ENCODE results near the gene CDH15.

Gene CDH15

DNA sequence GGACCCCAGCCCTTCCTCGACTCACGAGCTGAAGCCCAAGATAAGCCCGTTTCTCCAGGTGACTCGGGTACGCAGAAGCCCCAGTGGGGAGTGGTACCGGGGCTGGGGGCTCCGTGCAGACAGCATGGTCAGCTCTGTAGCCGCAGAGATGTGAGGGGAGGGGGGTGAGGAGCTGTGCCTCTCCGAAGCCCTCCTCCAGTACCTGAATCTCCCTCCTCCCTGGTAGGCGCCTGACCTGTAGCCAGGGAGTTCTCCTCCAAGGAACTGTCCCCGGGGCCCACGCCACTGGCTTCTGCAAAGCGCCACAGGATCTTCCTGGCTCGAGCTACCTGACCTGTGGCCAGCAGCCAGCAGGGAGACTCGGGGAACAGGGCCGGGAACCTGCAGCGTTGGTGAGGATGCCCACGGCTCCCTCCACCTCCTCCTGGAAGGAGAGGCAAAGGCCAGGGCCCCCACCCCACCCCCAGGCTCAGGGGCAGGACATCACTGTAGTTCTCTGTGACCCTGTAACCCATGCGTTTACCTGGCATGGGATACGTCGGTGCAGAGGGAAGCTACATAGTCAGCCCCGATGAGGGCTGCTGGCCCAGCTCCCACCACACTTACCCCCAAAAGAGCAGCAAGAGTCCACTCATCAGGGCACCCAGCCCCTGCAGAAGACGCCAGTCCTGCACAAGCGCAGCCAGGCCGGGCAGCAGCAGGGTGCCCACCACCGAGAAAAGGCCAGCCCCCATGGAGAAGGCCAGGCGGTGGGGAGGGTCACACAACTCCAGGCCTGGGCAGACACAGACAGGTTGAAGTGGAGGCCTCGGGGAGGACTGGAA lies 27.1 kb downstream of the CDH15 start:
- in situ Hi-C loops (cut with MboI; ENCODE audit: low sequenced_read_pairs, unreplicated experiment), result no loop called here
- no peak for DNase-seq (ENCODE audit: low spot score)
- TF ChIP-seq, protein P1, sequence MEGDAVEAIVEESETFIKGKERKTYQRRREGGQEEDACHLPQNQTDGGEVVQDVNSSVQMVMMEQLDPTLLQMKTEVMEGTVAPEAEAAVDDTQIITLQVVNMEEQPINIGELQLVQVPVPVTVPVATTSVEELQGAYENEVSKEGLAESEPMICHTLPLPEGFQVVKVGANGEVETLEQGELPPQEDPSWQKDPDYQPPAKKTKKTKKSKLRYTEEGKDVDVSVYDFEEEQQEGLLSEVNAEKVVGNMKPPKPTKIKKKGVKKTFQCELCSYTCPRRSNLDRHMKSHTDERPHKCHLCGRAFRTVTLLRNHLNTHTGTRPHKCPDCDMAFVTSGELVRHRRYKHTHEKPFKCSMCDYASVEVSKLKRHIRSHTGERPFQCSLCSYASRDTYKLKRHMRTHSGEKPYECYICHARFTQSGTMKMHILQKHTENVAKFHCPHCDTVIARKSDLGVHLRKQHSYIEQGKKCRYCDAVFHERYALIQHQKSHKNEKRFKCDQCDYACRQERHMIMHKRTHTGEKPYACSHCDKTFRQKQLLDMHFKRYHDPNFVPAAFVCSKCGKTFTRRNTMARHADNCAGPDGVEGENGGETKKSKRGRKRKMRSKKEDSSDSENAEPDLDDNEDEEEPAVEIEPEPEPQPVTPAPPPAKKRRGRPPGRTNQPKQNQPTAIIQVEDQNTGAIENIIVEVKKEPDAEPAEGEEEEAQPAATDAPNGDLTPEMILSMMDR (IDR thresholded peaks at IDR 0.05; ENCODE audit: borderline replicate concordance, control extremely low read depth, extremely low read depth, insufficient read depth, missing control alignments), result no peak

DNA sequence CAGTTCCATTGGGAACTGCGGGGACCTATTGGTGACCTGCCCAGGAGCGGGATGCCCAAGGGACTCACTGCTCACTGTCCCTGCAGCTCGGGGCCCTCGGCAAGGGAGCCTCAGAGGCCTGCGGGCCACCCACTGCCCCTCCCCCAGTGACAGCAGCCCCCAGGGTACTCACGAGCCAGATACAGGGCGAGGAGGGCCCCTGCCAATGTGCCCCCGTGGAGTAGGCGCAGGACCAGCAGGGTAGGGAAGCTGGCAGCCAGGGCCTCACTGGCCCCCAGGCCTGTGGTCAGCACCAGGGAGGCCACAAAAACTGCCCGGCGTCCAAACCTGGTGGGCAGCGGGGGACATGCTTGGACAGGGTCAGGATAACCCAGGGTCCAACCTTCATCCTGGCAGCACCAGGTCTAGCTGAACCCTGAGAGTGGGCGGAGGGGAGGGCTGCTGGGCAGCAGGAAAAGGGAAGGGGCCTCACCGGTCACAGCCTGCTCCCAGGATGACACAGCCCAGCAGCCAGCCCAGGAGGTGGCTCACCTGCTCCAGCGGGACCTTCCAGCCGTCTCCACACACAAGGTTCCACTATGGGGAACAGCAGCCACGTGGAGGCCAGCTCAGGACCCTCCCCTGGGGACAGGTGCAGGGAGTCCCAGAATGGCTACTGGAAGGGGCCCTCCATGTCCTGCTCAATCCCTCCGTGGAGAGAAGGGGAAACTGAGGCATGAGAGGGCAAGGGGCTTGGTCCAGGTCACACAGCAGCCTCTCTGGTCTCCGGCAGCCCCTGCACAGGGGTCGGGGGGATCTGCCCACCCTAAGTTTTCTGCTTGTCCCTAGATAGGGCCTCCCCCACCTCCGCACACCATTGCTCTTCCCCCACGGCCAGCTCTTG lies 27.9 kb downstream of the CDH15 start:
- no peak for DNase-seq (ENCODE audit: low spot score)
- TF ChIP-seq, protein P1 (IDR thresholded peaks at IDR 0.05; ENCODE audit: borderline replicate concordance, control extremely low read depth, extremely low read depth, insufficient read depth, missing control alignments), result no peak
- in situ Hi-C loops (cut with MboI; ENCODE audit: low sequenced_read_pairs, unreplicated experiment), result no loop called here

DNA sequence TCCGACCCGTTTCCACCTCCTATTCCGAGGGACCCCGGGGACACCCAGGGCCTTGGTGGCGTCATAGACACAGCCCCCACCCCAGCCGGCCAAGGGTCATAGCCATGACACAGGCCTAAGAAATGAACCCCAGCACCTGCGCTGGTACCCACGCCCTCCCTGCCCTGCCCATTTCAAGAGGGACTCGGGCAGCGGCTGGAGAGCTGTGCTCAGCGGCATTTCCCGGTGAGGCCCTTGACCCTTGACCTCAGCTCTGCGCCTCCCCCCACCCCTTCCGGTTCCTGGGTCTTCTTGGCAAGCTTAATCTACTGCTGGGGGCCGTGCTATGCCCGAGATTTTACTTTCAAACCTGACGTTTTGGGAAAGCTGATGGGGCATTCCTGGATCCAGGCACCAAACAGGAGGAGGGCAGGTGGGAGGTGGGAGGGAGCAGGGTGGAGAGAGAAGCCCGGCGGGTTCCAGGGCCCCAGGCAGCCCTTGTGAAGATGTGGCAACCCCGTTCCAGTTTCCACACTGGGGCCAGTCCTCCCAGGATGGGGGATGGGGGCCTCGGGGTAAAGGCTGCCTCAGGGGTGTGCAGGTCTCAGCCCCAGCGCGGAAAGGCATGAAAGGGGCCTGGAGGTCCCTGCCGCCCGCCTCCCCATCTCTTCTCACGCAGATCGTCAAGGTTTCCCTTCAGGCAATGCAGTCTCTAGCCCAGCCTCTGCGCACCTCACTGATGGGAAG lies 28.7 kb downstream of the CDH15 start, which contains the start of gene SLC22A31:
TSS of gene SLC22A31 (minus strand) at position 414 of the 726 bp plus-strand sequence. CDS start at position 378, 36 bp downstream.
- TF ChIP-seq, protein P1 (IDR thresholded peaks at IDR 0.05; ENCODE audit: borderline replicate concordance, control extremely low read depth, extremely low read depth, insufficient read depth, missing control alignments), result no peak
- DNase-seq (ENCODE audit: low spot score), result no peak
- in situ Hi-C loops (cut with MboI; ENCODE audit: low sequenced_read_pairs, unreplicated experiment), result no loop called here

DNA sequence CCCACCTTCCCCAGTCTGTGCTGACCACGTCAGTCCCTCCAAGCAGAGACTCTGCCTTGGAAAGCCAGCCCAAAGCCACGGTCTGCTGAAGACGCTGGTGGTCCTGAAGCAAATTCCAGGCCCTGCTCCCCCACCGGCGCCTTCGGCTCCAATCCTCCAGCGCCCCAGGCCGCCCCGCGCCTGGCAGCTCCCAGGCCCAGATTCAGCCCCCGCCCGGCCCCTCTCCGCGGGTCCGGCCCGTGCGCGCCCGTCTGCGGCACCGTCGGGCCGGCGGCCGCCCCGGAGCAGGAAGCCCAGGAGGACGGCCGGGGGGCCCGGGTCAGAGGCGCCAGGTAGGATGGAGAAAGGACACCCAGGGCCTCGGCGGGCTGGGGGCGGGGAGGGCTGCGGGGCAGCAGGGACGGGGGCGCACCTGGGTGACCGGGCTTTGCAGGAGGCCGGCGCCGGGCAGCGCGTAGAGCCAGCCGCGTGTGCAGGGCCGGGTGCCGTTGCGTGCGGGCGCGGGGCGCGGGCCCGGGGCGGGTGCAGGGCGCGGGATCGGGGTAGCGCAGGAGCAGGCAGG lies 29.4 kb downstream of the CDH15 start:
- no peak for DNase-seq (ENCODE audit: low spot score)
- TF ChIP-seq, protein P1 (IDR thresholded peaks at IDR 0.05; ENCODE audit: borderline replicate concordance, control extremely low read depth, extremely low read depth, insufficient read depth, missing control alignments), result no peak
- in situ Hi-C loops (cut with MboI; ENCODE audit: low sequenced_read_pairs, unreplicated experiment), result no loop called here

DNA sequence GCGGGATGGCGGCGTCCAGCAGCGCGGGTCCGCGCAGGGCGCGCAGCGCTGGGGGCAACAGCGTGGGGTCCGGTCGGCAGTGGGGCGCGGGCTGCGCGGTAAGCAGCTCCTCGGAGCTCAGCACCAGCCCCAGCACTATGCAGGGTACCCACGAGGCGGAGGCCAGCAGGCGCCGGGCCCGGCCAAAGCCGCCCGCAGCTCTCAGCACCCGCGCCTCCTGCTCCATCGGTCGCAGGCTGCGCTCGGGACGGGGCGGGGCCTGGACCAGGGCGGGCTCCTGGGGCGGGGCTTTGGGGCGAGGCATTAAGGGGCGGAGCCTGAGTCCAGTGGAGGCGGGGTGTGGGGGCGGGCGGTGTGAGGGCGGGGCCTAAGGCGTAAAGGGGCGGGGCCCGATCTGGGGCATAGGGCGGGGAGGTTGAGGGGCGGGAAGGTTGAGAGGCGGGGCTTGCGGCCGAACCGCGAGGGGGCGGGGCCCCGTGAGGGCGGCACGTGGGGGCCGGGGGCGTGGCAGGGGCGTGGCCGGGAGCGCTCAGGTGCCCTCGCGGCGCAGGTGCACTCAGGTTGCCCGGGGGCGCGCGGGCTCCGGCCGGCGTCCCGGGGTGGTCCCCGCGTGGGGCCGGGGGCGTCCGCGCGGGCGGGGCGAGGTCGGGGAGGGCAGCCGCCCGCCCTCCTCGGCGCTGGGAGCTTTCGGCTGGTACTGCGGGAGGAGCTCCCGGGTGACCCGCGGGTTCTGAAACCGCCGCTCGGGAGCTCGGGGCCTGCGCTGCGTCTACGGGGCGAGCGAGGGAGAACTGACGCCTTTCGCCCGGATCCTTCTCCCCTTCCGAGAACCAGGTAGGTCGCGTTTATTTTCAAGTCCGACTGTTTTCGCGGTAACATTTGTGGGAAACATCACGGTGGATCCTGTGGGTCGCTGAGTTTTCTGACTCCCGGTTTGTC lies 30.2 kb downstream of the CDH15 start:
- in situ Hi-C loops (cut with MboI; ENCODE audit: low sequenced_read_pairs, unreplicated experiment), result no loop called here
- peak; percentile 85 for DNase-seq (ENCODE audit: low spot score)
- TF ChIP-seq, protein P1 (IDR thresholded peaks at IDR 0.05; ENCODE audit: borderline replicate concordance, control extremely low read depth, extremely low read depth, insufficient read depth, missing control alignments), result no peak

All from GM13976 (cell line).